SK-N-SH treated with all-trans-retinoic acid at 6 μM for 48 hours (cell line): ENCODE data around the gene EVI2B.

ENCODE experiments used
- TCF4 ChIP-seq: fragments of 250-450 bp; sonication (Bioruptor Pico); IDR thresholded peaks from 2 replicates; pipeline ENCODE4 v1.8.0; 2021; ENCODE audit warnings: mild to moderate bottlenecking, moderate library complexity, borderline replicate concordance
- ZC3H10 ChIP-seq: fragments of 250-450 bp; sonication (Bioruptor Pico); IDR thresholded peaks from 2 replicates; pipeline ENCODE4 v1.5.1; 2021; ENCODE audit warnings: mild to moderate bottlenecking, moderate library complexity
- ZFP3 ChIP-seq: fragments of 250-450 bp; sonication (Bioruptor Pico); IDR thresholded peaks from 2 replicates; pipeline ENCODE4 v1.5.0; 2020; ENCODE audit warnings: mild to moderate bottlenecking, moderate library complexity
- ZNF565 ChIP-seq: fragments of 450-650 bp; formaldehyde crosslinking; conservative IDR thresholded peaks from 2 replicates; pipeline ENCODE4 v1.5.0; 2020; ENCODE audit warnings: low read depth, mild to moderate bottlenecking, moderate library complexity

GRCh38 chr17:31327534-31328159 lies 13.8 kb upstream of the EVI2B start:
- TF ChIP-seq TCF4 (CRISPR knock-in tag) (no peak), ZC3H10 (CRISPR knock-in tag) (no peak), ZFP3 (CRISPR knock-in tag) (no peak), ZNF565 (CRISPR knock-in tag) (no peak)
